ENCODE measurements around the gene RPS6KA2. TPM values are rescaled to one million over a fixed set of nuclear protein-coding genes. Genes with fewer than 3 reads are reported as not detected.

The RPS6KA2 gene
- total and polyA plus RNA-seq, 2 donors (not counting 3 experiments of a cell fraction or from before 2014, with no cell fraction given), result 54.5 to 75.8 TPM

- POLR2A ChIA-PET, result no interaction called here
- TF ChIP-seq POLR2A (IDR thresholded peaks at IDR 0.05; ENCODE audit: low read depth, low read length), result no peak
- DNase-seq (ENCODE audit: low read depth, low spot score), result no peak
- Histone ChIP-seq H3K36me3 (ENCODE audit: control insufficient read depth in 2 of 2, extremely low read depth in 1 of 2, insufficient read depth in 2 of 2, low read length in 2 of 2) (peaks cover under 1 to 40% of the 10 kb centered on the region in 2 experiments), H3K9ac (replicated peaks; ENCODE audit: extremely low read depth, insufficient read depth, low read length) (no peak overlapping the region), H3K4me1 (ENCODE audit: control insufficient read depth, extremely low read depth, insufficient read depth, low read length) (no peaks in the 10 kb centered on the region), H3K4me3 (replicated peaks in 1 of 3; ENCODE audit: insufficient read depth in 1 of 3, low read depth in 1 of 3, low read length in 3 of 3) (no peak overlapping the region), H3K9me3 (replicated peaks; ENCODE audit: control insufficient read depth, insufficient read depth, low read length) (no peaks in the 10 kb centered on the region), H3K9me1 (replicated peaks; ENCODE audit: control insufficient read depth, extremely low read depth, insufficient read depth, low read length) (no peaks in the 10 kb centered on the region), H3K27ac (ENCODE audit: insufficient read depth, low read depth, low read length) (no peak overlapping the region), H2AFZ (ENCODE audit: low read depth, low read length) (no peak overlapping the region), H3K27me3 (ENCODE audit: control insufficient read depth in 2 of 2, insufficient read depth in 2 of 2, low read length in 2 of 2) (no peaks in the 10 kb centered on the region), H3K4me2 (ENCODE audit: insufficient read depth, low read length) (no peak overlapping the region), H4K20me1 (replicated peaks; ENCODE audit: control insufficient read depth, extremely low read depth, insufficient read depth, low read length) (no peaks in the 10 kb centered on the region), H3K79me2 (ENCODE audit: control insufficient read depth, insufficient read depth, low read length) (no peaks in the 10 kb centered on the region)
- dilution Hi-C loops (cut with MboI; ENCODE audit: extremely low pct_ligation_motif_present, low sequenced_read_pairs), result no loop called here
- CTCF ChIA-PET, result no interaction called here
- BruUV-seq (replicated peaks), result no TSS peak
- no peak for FAIRE-seq
- intact Hi-C loops (cut with micrococcal nuclease), result no loop called here
Observed at GRCh38 chr6:166412156-166412910, 214.7 kb downstream of the RPS6KA2 start.

GRCh38 chr6:166411721-166412151, 215.3 kb downstream of the RPS6KA2 start:
- ChIA-PET POLR2A (no interaction called here), CTCF (no interaction called here)
- Histone ChIP-seq H4K20me1 (replicated peaks; ENCODE audit: control insufficient read depth, extremely low read depth, insufficient read depth, low read length) (no peaks in the 10 kb centered on the region), H3K4me2 (ENCODE audit: insufficient read depth, low read length) (no peak overlapping the region), H3K4me1 (ENCODE audit: control insufficient read depth, extremely low read depth, insufficient read depth, low read length) (no peaks in the 10 kb centered on the region), H3K27me3 (ENCODE audit: control insufficient read depth in 2 of 2, insufficient read depth in 2 of 2, low read length in 2 of 2) (no peaks in the 10 kb centered on the region), H3K79me2 (ENCODE audit: control insufficient read depth, insufficient read depth, low read length) (no peaks in the 10 kb centered on the region), H3K36me3 (ENCODE audit: control insufficient read depth in 2 of 2, extremely low read depth in 1 of 2, insufficient read depth in 2 of 2, low read length in 2 of 2) (peaks cover 0 to 36% of the 10 kb centered on the region in 2 experiments), H2AFZ (ENCODE audit: low read depth, low read length) (no peak overlapping the region), H3K9me3 (replicated peaks; ENCODE audit: control insufficient read depth, insufficient read depth, low read length) (no peaks in the 10 kb centered on the region), H3K9me1 (replicated peaks; ENCODE audit: control insufficient read depth, extremely low read depth, insufficient read depth, low read length) (no peaks in the 10 kb centered on the region), H3K4me3 (replicated peaks in 1 of 3; ENCODE audit: insufficient read depth in 1 of 3, low read depth in 1 of 3, low read length in 3 of 3) (no peak overlapping the region), H3K27ac (ENCODE audit: insufficient read depth, low read depth, low read length) (no peak overlapping the region), H3K9ac (replicated peaks; ENCODE audit: extremely low read depth, insufficient read depth, low read length) (no peak overlapping the region)
- dilution Hi-C loops (cut with MboI; ENCODE audit: extremely low pct_ligation_motif_present, low sequenced_read_pairs), result no loop called here
- DNase-seq (ENCODE audit: low read depth, low spot score) (no peak), FAIRE-seq (no peak)
- intact Hi-C loops (cut with micrococcal nuclease), result no loop called here
- no TSS peak for BruUV-seq (replicated peaks)
- TF ChIP-seq CTCF (IDR thresholded peaks at IDR 0.05; ENCODE audit: extremely low read depth in 1 of 2, insufficient read depth in 1 of 2, low read depth in 1 of 2, low read length in 2 of 2), result no peak
- no peak for TF ChIP-seq EZH2 (IDR thresholded peaks at IDR 0.05; ENCODE audit: borderline replicate concordance, low read depth, low read length, severe bottlenecking)
- TF ChIP-seq POLR2AphosphoS5 (IDR thresholded peaks at IDR 0.05; ENCODE audit: insufficient read depth, low read depth, low read length), result no peak
- no peak for TF ChIP-seq FOS (IDR thresholded peaks at IDR 0.05; ENCODE audit: borderline replicate concordance, insufficient read depth, low read length)
- no peak for TF ChIP-seq JUN (IDR thresholded peaks at IDR 0.05; ENCODE audit: borderline replicate concordance, insufficient read depth, insufficient read length, low read depth)
- TF ChIP-seq MYC (IDR thresholded peaks at IDR 0.05; ENCODE audit: low read depth, low read length), result no peak
- no peak for TF ChIP-seq MAX (IDR thresholded peaks at IDR 0.05; ENCODE audit: insufficient read depth, insufficient read length)
- TF ChIP-seq POLR2A (IDR thresholded peaks at IDR 0.05; ENCODE audit: low read depth, low read length), result no peak
- TF ChIP-seq GATA2 (IDR thresholded peaks at IDR 0.05; ENCODE audit: insufficient read depth, insufficient read length, low read depth, low read length), result no peak

Data from endothelial cell of umbilical vein (primary cell).